ENCODE measurements around the gene CHAD.

DNA sequence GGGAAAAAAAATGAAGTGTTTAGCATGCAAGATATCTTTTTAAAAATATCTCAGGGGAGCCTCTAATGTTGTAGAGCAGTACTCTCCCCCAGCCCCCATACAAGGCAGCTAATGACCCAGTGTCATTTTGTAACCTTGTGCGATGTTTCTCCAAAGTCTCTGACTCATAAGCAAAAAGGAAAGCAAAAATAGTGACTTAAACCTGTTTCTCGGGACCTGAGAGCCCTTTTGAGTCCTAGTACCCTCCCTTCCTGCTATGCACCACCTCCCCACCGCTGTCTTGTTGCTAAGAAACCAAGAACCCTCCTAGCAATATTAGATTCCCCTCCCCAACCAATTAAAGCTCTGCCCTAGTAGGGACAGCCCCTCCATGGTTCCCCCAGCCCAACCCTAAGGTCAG, 42.4 kb upstream of the CHAD start:
- TF ChIP-seq POLR2AphosphoS5 (IDR thresholded peaks at IDR 0.05) (no peak), POLR2A (IDR thresholded peaks at IDR 0.05) (no peak)
- TF ChIP-seq, protein P1, sequence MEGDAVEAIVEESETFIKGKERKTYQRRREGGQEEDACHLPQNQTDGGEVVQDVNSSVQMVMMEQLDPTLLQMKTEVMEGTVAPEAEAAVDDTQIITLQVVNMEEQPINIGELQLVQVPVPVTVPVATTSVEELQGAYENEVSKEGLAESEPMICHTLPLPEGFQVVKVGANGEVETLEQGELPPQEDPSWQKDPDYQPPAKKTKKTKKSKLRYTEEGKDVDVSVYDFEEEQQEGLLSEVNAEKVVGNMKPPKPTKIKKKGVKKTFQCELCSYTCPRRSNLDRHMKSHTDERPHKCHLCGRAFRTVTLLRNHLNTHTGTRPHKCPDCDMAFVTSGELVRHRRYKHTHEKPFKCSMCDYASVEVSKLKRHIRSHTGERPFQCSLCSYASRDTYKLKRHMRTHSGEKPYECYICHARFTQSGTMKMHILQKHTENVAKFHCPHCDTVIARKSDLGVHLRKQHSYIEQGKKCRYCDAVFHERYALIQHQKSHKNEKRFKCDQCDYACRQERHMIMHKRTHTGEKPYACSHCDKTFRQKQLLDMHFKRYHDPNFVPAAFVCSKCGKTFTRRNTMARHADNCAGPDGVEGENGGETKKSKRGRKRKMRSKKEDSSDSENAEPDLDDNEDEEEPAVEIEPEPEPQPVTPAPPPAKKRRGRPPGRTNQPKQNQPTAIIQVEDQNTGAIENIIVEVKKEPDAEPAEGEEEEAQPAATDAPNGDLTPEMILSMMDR (IDR thresholded peaks at IDR 0.05): no peak

Data from gastroesophageal sphincter (tissue), 3 donors.